GM18907 (cell line): Measurements from ENCODE around the gene CCL22.
"Not testable (repeated sequence)": the region's sequence is repeated elsewhere in the genome, so short reads cannot be mapped to it uniquely, and the experiment has no call there.

ENCODE experiments used
- ATAC-seq: cut with Tn5 transposase; IDR thresholded peaks from one replicate; pipeline ENCODE4 v1.9.1; 2021; ENCODE audit warnings: mild to moderate bottlenecking, moderate library complexity; ENCODE audit not compliant: unreplicated experiment

Gene CCL22

GRCh38 chr16:57391300-57391699, 32.7 kb downstream of the CCL22 start:
- ATAC-seq: no peak

DNA sequence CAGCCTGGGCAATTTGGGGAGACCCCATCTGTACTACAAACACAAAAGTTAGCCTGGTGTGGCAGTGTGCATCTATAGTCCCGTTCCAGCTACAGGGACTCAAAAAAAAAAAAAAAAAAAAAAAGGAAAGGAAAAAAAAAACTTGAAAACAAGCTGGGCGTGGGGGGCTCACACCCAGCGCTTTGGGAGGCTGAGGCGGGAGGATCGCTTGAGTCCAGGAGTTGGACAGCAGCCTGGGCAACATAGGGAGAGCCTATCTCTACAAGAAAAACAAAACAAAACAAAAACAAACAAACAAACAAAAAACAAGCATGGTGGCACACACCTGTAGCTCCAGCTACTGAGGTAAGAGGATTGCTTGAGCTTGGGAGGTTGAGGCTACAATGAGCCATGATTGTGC, 33.1 kb downstream of the CCL22 start:
- ATAC-seq: no peak

GRCh38 chr16:57392694-57393093, 34.1 kb downstream of the CCL22 start:
- no peak for ATAC-seq

DNA sequence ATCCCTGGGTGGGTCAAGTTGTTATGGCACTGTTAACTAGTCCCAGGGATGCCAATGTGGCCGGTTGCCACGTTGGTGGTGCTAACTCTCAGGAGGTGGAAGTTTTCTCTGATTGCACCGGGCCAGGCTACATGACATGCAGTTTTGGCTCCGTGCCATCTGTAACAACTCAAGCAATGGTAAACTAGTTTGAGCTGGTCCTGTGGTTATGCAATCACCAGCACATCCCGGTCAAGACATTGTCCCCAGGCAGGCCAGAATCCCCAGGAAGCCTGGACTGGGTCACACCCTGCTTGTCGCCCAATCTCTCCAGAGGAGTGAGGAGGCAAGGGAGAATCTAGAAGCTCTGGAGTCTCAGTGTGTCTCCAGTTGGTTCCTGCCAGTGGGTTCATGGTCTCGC, 35.9 kb downstream of the CCL22 start:
- ATAC-seq: no peak

DNA sequence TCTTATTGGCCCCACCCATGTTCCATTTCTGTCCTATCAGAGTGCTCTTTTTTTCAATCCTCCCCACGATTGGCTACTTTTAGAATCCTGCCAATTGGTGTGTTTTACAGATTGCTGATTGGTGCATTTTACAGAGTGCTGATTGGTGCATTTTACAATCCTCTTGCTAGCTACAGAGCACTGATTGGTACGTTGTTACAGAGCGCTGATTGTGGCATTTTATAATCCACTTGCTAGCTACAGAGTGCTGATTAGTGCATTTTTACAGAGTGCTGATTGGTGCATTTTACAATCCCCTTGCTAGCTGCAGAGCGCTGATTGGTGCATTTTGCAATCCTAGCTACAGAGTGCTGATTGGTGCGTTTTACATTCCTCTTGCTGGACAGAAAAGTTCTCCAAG, 36.4 kb downstream of the CCL22 start:
- ATAC-seq: no peak

- ATAC-seq: no peak
These were observed 38.2 kb downstream of the CCL22 start for GRCh38 chr16:57396786-57397185.

- ATAC-seq: not testable (repeated sequence)
These were observed 38.9 kb downstream of the CCL22 start for GRCh38 chr16:57397493-57397892.

- no peak for ATAC-seq
These were observed 43.5 kb downstream of the CCL22 start for GRCh38 chr16:57401943-57402640.

- ATAC-seq: no peak
These were observed 45.6 kb downstream of the CCL22 start, which contains the start of gene CCL17 for GRCh38 chr16:57403965-57404817. Gene CCL17, plus strand, starts transcription at chr16:57404767. Its CDS starts 9,166 bp downstream, at chr16:57413933.

DNA sequence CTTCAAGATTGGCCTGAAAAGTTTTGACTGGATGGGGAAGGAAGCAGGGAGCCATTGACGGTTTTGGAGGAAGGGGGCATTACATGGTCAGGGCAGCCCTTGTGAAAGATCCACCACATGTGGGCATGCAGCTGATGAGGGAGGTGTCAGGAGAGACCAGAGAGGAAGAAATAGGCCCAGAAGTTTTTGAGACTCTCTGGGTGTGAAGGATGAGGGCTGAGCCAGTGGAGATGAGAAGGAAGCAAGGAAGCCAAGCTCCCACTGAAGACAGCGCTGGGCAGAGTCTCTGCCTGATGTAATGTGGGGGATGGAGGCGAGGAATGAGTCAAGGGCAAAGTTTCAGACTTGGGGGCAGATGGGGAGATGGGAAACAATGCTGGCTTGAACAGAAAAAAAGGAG, 46.5 kb downstream of the CCL22 start:
- no peak for ATAC-seq

DNA sequence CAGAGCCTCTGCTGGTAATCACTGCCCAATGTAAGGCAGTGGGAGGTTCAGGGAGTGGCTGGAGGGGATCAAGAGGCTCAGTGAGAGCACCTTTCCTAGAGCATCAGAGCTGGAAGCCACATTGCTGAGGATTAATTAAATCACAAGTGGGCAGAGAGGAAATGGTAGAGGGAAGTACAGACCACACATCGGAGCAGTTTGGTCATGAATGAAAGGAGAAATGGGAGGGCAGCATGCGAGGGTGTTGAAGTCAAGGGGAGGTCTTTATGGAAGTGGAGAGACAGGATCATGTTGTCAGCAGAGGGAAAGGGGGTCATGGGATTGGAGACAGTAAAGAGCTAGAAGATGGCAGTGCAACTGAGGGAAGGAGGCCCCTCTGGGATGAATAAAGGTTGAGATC, 48.3 kb downstream of the CCL22 start:
- no peak for ATAC-seq

DNA sequence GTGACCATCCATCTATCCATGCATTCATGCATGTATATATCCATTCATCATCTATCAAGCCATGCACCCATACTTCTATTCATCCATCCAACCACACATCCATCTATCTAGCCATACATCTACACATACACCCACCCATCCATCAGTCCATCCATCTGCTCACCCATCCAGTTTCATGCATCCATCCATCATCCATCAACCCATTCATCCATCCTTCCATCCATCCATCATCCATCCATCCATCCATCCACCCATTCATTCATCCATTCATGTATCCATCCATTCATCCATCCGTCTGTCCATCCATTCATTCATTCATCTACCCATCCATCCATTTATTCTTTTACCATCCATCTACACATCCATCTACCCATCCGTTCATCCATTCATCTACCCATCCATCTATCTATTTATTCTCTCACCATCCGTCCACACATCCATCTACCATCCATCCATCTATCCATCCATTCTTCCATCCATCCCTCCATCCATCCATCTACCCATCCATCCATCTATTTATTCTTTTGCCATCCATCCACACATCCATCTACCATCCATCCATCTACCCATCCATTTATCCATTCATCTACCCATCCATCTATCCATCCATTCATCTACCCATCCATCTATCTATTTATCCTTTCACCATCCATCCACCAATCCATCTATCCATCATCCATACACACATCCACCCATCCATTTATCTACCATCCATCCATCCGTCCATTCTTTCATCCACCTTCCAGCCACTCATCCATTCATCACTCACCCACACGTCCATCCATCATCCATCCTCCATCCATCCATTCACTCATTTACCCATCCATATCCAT, 49.2 kb downstream of the CCL22 start:
- no peak for ATAC-seq

DNA sequence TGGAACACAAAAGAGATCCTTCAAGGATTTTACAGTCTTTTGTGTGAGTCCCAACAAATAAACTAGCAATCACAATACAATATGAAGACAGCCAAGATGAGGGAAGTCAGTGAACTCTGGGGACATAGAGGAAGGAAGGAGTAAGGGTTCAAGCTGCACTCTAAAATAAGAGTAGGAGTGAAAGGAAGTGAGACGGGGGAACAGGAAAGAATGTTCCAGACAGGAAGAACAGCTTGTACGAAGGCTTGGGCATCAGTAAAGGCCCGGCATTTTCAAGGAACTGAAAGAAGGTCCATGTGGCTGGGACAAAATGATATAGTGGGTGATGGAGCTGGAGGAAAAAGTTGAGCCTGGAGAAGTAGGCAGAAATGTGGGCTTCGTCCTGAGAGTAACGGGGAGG, 50.5 kb downstream of the CCL22 start:
- no peak for ATAC-seq

DNA sequence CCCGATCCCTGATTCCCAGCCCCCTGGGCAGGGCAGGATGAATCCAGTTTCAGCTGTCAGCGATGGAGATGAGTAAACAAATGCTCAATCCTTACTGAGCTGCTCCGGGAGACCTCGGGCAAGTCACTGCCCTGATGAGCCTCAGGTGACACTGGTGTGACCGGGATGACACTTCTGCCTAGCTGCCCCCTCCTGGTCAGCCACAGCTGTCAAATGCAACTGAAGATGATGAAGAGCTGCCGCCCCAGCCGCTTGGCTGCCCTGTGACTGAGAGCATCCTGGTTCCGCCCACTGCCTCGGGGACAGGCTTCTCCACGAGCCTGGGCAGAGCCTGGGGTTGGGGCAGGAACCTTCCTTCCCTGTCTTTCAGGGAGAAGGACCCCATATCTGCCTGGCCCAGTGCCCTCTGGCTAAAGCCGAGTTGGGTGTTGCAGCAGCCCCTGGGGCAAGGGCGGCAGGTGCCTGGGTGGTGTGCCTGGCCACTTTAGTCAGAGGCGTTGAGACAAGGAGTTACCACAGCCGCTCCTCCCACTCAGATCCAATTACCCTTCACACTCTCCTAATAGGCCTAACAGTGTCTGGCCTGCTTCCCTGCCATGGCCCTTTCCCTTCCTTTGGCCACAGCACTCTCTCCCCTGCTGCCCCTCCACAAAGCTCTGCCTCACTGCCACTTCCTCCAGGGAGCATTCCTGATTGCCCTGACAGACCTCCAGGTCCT, 51.4 kb downstream of the CCL22 start:
- ATAC-seq: no peak

- ATAC-seq: peak; percentile 46
These were observed 52.9 kb downstream of the CCL22 start for GRCh38 chr16:57411362-57411976.

DNA sequence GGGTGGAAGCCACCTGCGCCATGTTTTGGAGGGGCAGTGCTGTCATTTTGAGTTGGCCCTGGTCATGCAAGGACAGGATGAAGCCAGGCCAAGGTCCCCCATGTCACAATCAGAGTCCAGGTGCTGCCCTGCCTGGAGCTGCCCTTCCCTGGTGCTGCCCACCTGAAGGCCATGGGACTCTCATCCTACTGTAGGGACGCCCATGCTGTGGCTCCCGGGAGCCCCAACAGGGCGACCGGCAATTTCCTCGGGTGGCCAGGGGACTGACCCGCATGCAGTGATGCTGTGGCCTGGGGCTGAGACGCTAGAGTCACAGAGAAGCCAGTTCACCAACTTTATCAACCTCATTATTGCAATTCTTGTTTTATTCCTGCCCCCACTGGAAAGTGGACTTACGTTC, 54.0 kb downstream of the CCL22 start:
- no peak for ATAC-seq

DNA sequence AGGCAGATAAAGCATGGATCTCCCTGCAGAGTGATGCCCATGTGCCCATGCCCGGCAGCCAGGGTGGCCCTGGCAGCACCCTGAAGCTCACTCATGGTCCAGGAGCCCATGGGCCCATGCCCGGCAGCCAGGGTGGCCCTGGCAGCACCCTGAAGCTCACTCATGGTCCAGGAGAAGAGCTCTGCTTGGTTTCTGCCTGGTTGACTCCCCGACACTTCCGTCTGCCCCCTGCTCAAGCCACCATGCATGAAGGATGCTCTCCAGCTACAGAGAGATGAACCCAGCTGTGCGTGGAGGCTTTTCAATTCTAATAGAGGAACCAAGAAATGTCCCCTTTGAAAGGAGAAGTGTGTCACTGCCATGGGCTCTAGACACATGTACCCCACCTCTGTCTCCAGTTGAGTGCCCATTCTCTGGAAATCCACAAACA, 54.7 kb downstream of the CCL22 start:
- peak; percentile 62 for ATAC-seq

DNA sequence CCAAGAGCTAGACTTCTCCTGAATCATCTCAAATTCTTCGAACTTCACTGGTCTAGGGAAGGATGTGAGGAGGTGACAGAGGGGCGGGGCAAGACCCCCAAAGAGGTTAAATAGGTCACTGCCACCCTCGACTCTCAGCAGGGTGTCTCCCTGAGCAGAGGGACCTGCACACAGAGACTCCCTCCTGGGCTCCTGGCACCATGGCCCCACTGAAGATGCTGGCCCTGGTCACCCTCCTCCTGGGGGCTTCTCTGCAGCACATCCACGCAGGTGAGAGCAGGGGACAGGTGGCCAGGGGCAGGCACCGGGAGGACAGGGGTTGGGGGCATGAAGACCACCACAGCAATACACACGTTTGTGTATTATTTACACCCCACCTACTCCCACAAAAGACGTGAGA, 55.1 kb downstream of the CCL22 start:
- ATAC-seq: no peak
